ENCODE data around the gene ZNF638. TPM values are rescaled to one million over a fixed set of nuclear protein-coding genes. Genes with fewer than 3 reads are reported as not detected.

ZNF638 gene
- total RNA-seq, 2 donors from 2014 or later: 73.2 to 76.9 TPM

GRCh38 chr2:71336384-71336783 lies 4.8 kb downstream of the ZNF638 start:
- H3K9ac ChIP-seq (ENCODE audit: low read depth in 2 of 2, low read length in 2 of 2): no peak overlapping the region
- no peaks in the 10 kb centered on the region for H3K27me3 ChIP-seq
- intact Hi-C loops (cut with DNase I): no loop called here
- no peak overlapping the region for H3K4me3 ChIP-seq
- no peaks in the 10 kb centered on the region for H3K9me3 ChIP-seq
- no peak overlapping the region for H3K27ac ChIP-seq
- DNase-seq: no peak
- H3K36me3 ChIP-seq: no peaks in the 10 kb centered on the region
- no peak for TF ChIP-seq CTCF (IDR thresholded peaks at IDR 0.05)
- peaks cover 5% of the 10 kb centered on the region for H3K4me1 ChIP-seq

- H3K27me3 ChIP-seq: no peaks in the 10 kb centered on the region
- H3K9me3 ChIP-seq: no peaks in the 10 kb centered on the region
- no peak overlapping the region for H3K9ac ChIP-seq (ENCODE audit: low read depth in 2 of 2, low read length in 2 of 2)
- intact Hi-C loops (cut with DNase I): no loop called here
- H3K4me1 ChIP-seq: peaks cover 5% of the 10 kb centered on the region
- no peak overlapping the region for H3K27ac ChIP-seq
- no peak overlapping the region for H3K4me3 ChIP-seq
- no peak for TF ChIP-seq CTCF (IDR thresholded peaks at IDR 0.05)
- H3K36me3 ChIP-seq: no peaks in the 10 kb centered on the region
- no peak for DNase-seq
These were observed 5.2 kb downstream of the ZNF638 start for GRCh38 chr2:71336802-71337201.

- Histone ChIP-seq H3K27me3 (no peaks in the 10 kb centered on the region), H3K27ac (no peak overlapping the region), H3K4me3 (no peak overlapping the region), H3K4me1 (peaks cover 5% of the 10 kb centered on the region), H3K9me3 (no peaks in the 10 kb centered on the region), H3K36me3 (no peaks in the 10 kb centered on the region), H3K9ac (ENCODE audit: low read depth in 2 of 2, low read length in 2 of 2) (no peak overlapping the region)
- DNase-seq: no peak
- intact Hi-C loops (cut with DNase I): no loop called here
- no peak for TF ChIP-seq CTCF (IDR thresholded peaks at IDR 0.05)
These were observed 6.2 kb downstream of the ZNF638 start for GRCh38 chr2:71337776-71338175.

GRCh38 chr2:71339685-71340084 lies 8.1 kb downstream of the ZNF638 start:
- Histone ChIP-seq H3K4me1 (no peaks in the 10 kb centered on the region), H3K9me3 (no peaks in the 10 kb centered on the region), H3K36me3 (no peaks in the 10 kb centered on the region), H3K9ac (ENCODE audit: low read depth in 2 of 2, low read length in 2 of 2) (no peak overlapping the region), H3K27me3 (no peaks in the 10 kb centered on the region), H3K4me3 (no peak overlapping the region), H3K27ac (no peak overlapping the region)
- intact Hi-C loops (cut with DNase I): no loop called here
- DNase-seq: no peak
- TF ChIP-seq CTCF (IDR thresholded peaks at IDR 0.05): no peak

- Histone ChIP-seq H3K9ac (ENCODE audit: low read depth in 2 of 2, low read length in 2 of 2) (no peak overlapping the region), H3K4me3 (no peak overlapping the region), H3K9me3 (no peaks in the 10 kb centered on the region), H3K27me3 (no peaks in the 10 kb centered on the region), H3K36me3 (no peaks in the 10 kb centered on the region), H3K4me1 (no peaks in the 10 kb centered on the region), H3K27ac (no peak overlapping the region)
- TF ChIP-seq CTCF (IDR thresholded peaks at IDR 0.05): no peak
- intact Hi-C loops (cut with DNase I): no loop called here
- DNase-seq: no peak
These were observed 8.6 kb downstream of the ZNF638 start for GRCh38 chr2:71340176-71340575.

GRCh38 chr2:71341645-71342044 lies 10.1 kb downstream of the ZNF638 start:
- Histone ChIP-seq H3K27me3 (no peaks in the 10 kb centered on the region), H3K36me3 (no peaks in the 10 kb centered on the region), H3K4me1 (no peaks in the 10 kb centered on the region), H3K9ac (ENCODE audit: low read depth in 2 of 2, low read length in 2 of 2) (no peak overlapping the region), H3K27ac (no peak overlapping the region), H3K4me3 (no peak overlapping the region), H3K9me3 (no peaks in the 10 kb centered on the region)
- no peak for TF ChIP-seq CTCF (IDR thresholded peaks at IDR 0.05)
- intact Hi-C loops (cut with DNase I): no loop called here
- no peak for DNase-seq

Measured in colonic mucosa (tissue), 4 donors.